GM20431 (cell line): ENCODE results near the gene PDLIM7.

Experiments
- in situ Hi-C: fragments of 300-500 bp; cut with MseI, MboI; formaldehyde crosslinking; loops from one replicate; pipeline ENCODE4 v1.15.0; 2020; ENCODE audit warnings: low sequenced_read_pairs; ENCODE audit not compliant: unreplicated experiment

Gene PDLIM7

DNA sequence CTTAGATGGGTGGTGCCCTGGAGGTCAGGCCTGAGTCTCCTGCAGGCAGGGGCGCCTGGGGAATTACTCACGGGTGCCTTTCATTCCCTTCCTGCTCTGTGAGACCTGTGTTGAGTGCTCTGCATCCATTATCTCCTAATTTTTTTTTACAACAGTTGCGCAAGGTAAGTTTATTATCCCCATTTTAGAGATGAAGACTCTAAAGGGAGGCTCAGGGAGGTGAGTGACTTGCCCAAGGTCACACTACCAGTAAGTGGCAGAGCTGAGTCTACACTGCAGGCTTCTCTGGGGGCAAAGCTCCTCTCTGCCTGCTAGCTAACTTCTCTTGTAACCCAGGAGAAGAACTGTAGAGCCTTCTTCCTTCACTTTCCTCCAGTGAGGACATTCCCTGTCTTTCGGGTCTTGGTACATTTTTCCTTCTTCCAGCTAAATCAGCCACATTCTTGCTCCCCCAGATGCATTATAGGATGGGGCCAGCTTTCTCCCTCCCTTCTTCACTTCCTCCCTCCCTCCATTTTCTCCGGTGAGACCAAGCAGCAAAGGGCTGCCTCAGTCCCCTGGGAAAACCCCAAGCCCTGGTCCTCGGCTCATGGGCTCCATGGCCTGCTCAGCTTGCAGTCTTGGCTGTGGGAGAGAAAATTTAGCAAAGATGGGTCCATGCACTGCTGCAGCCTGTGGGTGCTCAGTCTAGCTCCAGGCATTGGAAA, 49.0 kb downstream of the PDLIM7 start:
- in situ Hi-C loops = no loop called here

- in situ Hi-C loops = no loop called here
These were observed 49.7 kb downstream of the PDLIM7 start for GRCh38 chr5:177447611-177448243.

DNA sequence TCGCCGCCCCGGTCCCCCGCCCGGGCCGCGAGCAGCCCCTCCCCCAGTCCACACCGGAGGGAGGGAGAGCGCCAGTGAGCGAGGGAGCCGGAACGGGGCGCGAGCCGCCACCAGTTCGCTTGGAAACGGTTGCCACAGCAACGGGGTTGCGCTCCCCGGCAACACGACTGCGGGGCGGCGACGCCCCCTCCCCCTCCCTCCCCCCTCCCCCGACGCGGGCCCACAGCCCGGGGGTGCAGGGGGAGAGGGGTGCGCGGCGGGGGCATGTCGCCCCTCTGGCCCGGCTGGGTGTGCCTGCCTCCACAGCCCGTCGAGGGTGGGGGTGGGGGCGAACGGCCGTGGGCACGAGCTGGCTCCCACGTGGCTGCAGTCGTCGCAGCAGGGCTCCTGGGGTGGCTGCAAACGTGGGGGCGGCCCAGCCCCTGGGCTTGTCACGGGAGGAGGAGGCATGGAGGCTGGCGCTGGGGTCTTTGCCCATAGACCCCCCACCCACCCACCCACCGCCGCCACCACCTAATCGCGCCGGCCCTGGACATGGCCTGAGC, 50.3 kb downstream of the PDLIM7 start:
- in situ Hi-C loops = no loop called here

DNA sequence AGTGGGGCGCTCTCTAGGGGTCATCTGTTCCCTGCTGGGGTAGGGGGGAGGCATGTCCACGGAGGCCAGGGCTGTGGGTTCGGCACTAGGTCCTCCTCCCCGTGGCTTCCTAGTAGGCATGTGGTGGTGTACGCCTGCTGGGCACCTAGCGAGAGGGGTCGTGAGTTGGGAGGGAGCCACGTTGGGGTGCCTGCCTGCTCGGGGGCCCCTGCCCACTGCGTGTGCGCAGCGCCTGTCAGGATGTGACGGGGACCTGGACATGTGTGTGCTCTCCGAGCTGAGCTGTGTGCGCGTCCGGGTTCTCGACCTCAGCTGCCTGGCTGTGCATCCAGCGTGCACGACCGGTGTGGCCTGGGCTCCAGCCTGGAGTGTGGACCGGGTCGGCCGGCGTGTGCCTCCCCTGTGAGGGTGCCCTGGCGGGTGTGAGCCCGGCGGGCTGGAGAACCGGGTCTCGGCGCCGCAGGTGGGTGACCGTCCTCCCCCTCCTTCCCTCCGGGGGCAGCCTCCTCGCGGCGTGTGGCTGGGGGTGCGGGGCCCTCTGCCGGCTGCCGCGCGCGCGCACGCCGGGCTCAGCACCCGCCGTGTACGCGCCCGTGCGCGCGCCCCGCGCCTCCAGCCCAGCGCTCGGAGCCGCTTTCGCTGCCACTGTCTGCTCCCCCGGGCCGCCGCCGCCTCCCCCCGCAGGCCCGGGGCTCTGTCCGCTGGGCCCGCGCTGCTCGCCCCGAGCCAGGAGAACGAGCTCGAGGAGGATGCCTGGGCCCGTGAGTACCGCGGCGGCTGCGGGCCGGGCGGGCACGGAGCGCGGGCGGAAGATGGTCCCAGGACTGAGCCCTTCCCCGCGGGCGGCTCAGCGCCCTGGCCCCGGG, 51.0 kb downstream of the PDLIM7 start, which contains the start of gene PRR7:
TSS of gene PRR7 (plus strand) at position 615 of the 866 bp plus-strand sequence. CDS start 8,254 bp downstream, outside the sequence.
- in situ Hi-C loops = no loop called here

GRCh38 chr5:177445917-177446199, 51.5 kb downstream of the PDLIM7 start:
- in situ Hi-C loops = no loop called here

- in situ Hi-C loops = no loop called here
These were observed 52.1 kb downstream of the PDLIM7 start for GRCh38 chr5:177445052-177445916.

DNA sequence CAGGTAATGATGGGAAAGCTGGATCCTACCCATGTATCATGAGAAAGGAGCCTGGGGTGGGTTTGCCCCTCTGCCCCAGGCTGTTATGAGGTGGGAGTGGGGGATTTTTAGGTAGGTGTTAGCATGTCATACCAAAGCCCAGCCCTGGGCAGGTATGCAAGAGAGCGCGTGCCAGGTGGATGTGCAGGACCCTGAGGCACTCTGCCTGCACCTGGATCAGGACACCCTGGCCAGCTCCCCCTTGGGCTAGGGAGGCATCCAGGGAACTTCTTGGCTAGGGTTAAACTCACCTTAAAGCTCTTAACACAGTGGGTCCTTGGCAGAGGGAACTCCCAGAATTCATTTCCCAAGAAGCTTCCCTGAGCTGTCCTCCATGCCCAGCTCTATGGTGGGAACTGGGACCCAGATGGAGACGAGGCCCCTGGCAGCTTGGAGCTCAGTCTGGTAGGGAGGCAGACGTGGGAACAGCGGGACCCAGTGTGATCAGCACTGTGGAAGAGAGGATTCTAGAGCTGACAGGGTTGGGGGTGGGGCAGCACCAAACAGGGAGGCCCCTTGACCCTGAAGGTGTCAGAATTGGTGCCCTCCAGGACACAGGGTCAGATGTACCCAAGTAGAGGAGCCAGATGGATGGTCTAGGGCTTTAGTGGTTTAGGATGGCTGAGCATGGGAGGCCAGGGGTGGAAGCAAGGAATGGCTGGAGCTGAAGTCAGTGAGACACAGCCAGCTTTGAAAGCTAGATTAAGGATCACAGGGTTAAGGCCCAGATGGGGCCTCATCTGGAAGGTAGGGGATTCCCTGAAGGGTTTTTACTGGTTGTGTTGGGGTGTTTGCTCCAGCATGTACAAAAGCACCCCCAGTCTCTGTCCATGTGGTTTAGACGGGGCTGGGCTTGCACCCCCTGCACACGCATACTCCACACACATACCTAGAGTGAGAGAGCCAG, 53.0 kb downstream of the PDLIM7 start:
- in situ Hi-C loops = no loop called here

DNA sequence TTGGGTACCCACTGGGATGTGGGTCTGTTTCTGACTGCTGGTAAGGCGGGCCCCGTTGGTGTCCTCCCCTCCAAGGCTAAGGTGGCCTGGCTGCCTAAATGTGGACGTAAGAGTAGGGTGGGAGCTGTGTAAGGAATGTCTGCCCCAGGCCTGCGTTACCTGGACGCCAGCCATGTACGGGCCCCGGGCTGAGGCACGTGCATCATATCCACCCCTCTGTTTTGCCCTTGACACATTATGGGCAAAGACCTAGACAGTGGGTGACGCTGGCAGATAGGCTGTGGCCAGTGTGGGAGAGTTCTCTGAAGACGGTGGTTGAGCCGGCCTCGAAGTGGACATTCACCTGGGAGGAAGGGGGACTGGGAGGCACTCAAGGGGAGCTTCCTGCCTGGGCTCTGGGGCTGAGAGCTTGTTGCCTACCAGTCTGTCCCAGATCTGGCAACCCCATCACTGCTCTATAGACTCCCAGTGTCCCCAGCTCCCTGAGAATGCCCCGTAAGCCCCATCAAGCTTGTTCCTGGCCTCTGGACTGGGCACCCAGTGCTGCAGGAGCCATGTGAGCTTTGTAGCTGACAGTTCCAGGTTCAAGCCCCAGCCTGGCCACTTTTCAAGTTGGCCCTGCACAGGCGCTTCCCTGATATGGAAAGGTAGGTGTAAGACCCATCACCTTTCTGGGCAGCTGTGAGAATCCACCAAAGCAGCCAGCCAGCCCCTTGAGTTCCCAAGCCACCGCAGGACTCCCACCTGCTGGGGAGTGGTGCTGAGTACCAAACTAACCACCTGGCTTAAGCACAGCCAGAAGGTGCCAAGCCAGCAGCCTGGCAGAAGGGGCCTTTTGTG, 54.0 kb downstream of the PDLIM7 start:
- in situ Hi-C loops = no loop called here

DNA sequence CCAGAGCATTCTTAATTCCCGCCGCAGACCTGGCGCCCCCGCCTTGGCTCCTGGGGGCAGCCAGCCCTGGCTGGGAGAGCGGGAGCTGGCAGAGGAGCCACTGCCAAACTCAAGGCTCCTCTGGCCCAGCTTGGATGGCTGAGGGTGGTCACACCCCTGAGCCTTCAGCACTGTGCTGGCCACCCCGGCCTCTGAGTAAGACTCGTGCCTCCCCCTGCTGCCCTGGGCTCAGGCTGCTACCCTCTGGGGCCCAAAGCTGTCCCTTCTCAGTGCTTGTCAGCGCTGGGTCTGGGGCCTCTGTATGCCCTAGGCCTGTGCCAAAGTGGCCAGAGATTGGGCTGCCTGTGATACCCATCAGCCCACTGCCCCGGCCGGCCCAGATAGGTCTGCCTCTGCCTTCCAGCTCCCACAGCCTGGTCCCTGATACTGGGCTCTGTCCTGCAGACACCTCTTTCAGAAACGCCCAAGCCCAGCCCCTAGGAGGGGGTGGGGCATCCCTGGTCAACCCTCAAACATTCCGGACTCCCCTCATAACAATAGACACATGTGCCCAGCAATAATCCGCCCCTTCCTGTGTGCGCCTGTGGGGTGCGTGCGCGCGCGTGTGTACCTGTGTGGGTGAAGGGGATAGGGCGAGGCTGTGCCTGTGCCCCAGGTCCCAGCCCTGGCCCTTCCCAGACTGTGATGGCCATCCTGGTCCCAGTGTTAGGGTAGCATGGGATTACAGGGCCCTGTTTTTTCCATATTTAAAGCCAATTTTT, 55.2 kb downstream of the PDLIM7 start:
- in situ Hi-C loops = no loop called here

DNA sequence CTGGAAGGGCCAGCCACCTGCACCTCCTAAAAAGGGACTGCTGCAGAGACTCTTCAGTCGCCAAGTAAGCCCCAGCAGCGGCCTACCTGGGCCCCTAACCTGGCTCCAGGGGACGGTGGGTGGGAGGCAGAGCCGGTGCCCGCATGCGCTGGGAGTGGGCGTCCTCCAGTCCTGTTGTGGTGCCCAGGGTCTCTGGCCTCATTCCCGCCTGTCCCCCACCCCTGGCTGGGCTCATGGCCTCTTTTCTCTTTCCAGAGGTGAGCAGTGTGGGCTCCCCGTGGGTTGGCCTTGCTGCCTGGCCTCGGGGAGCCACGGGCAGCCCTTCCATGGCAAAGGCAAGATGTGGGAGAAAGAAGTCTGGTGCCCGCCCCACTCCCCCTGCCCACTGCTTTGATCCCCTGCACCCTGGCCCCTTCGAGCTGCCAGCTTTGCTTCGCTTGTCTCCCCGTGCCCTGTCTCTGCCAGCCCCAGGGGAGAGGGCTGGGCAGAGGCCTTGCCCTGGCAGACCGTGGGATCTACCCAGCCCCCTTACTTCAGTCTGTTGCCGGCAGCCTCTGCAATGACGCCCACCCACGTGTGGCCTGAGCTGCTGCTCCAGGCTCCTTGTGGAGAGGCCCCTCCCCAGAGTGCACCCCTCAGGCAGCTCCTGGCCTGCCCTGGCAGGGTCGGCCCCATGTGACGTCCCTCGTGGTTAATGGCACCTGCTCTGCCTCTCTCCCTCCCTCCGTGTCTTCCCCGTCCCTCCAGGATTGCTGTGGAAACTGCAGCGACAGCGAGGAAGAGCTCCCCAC, 56.2 kb downstream of the PDLIM7 start:
- in situ Hi-C loops = no loop called here

DNA sequence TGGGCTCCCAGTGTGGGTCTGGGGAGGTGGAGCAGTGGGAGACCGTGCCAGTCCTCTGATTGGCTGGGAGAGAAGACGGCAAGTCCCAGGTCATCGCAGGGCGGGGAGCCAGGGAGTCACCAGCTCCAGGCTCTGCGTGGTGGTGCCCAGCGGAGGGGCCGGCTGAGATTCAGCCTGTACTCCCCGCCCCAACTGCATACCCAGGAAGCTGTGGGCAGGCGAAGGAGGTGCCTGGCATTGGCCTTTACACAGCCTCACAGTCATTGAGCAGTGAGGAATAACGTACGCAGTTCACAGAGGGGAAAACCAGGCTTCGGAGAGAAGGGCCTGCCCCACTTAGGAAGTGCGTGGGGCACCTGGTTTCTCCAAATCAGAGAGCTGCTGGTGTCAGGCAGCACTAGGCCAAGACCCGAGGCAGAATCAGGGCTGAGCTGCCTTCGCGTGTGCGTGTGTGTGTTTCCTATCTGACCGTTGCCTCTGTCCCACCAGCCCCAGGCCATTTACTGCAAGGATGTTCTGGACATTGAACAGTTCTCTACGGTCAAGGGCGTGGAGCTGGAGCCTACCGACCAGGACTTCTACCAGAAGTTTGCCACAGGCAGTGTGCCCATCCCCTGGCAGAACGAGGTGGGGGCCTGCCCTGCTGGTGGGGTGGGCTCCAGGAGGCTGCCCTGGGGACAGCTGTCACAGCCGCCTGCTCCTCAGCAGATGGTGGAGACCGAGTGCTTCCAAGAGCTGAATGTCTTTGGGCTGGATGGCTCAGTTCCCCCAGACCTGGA, 57.0 kb downstream of the PDLIM7 start:
- in situ Hi-C loops = no loop called here

- in situ Hi-C loops = no loop called here
These were observed 57.8 kb downstream of the PDLIM7 start for GRCh38 chr5:177439518-177440053.

GRCh38 chr5:177438468-177438867, 58.9 kb downstream of the PDLIM7 start:
- in situ Hi-C loops = no loop called here

GRCh38 chr5:177437623-177438022, 59.8 kb downstream of the PDLIM7 start:
- in situ Hi-C loops = no loop called here

- in situ Hi-C loops = no loop called here
These were observed 61.4 kb downstream of the PDLIM7 start for GRCh38 chr5:177435847-177436536.
